Mesenchymal stem cell (in vitro differentiated cells and primary cell): ENCODE results near the gene FBXO2.

Experiments used
- DNase-seq: peaks from one replicate; pipeline ENCODE4 v3.0.0-alpha.2; 2013
- H2AFZ ChIP-seq: one replicate; pipeline ENCODE4 v1.6.1; 2013; ENCODE audit warnings: low read depth, mild to moderate bottlenecking, control low read depth, inconsistent platforms, low read length, moderate library complexity
- H2AK5ac ChIP-seq: 2 replicates; pipeline ENCODE4 v1.6.1; 2013; ENCODE audit warnings: low read length, moderate library complexity, mild to moderate bottlenecking, inconsistent platforms; ENCODE audit not compliant: severe bottlenecking
- H2BK120ac ChIP-seq: one replicate; pipeline ENCODE4 v1.6.1; 2013; ENCODE audit warnings: low read depth, mild to moderate bottlenecking, inconsistent platforms, low read length, moderate library complexity
- H2BK12ac ChIP-seq, 2 experiments: one replicate each; pipeline ENCODE4 v1.6.1; 2013; ENCODE audit warnings: inconsistent platforms in 2 of 2, low read length in 2 of 2, mild to moderate bottlenecking in 2 of 2, moderate library complexity in 2 of 2, control low read depth in 1 of 2
- H2BK15ac ChIP-seq: one replicate; pipeline ENCODE4 v1.6.1; 2013; ENCODE audit warnings: mild to moderate bottlenecking, low read depth, inconsistent platforms; ENCODE audit not compliant: poor library complexity, severe bottlenecking
- H2BK5ac ChIP-seq: 2 replicates; pipeline ENCODE4 v1.6.1; 2013; ENCODE audit warnings: low read depth, mild to moderate bottlenecking, low read length, control low read depth, inconsistent platforms; ENCODE audit not compliant: poor library complexity, severe bottlenecking
- H3K14ac ChIP-seq, 2 experiments: one replicate each; pipeline ENCODE4 v1.6.1; 2013; ENCODE audit warnings: inconsistent platforms in 2 of 2, low read length in 2 of 2, control low read depth in 1 of 2, mild to moderate bottlenecking in 1 of 2, moderate library complexity in 1 of 2
- H3K18ac ChIP-seq, 2 experiments: one replicate each; pipeline ENCODE4 v1.6.1; 2013; ENCODE audit warnings: inconsistent platforms in 2 of 2, low read length in 2 of 2, control low read depth in 1 of 2, low read depth in 1 of 2, mild to moderate bottlenecking in 1 of 2
- H3K23ac ChIP-seq, 2 experiments: one replicate each; pipeline ENCODE4 v1.6.1; 2013; ENCODE audit warnings: inconsistent platforms in 2 of 2, low read length in 2 of 2, mild to moderate bottlenecking in 2 of 2, moderate library complexity in 2 of 2, control low read depth in 1 of 2
- H3K27ac ChIP-seq: 2 replicates; pipeline ENCODE4 v1.5.1; 2013; ENCODE audit warnings: mild to moderate bottlenecking, moderate library complexity, low read length, control low read depth, inconsistent platforms; ENCODE audit not compliant: poor library complexity, severe bottlenecking
- H3K27me3 ChIP-seq, 2 experiments: 2 replicates each; pipeline versions ENCODE4 v1.6.1 to v1.7.0; 2013; ENCODE audit warnings: low read length in 2 of 2, mild to moderate bottlenecking in 2 of 2, moderate library complexity in 2 of 2, control low read depth in 1 of 2, inconsistent platforms in 1 of 2; ENCODE audit not compliant: control insufficient read depth in 1 of 2, insufficient read depth in 1 of 2
- H3K36me3 ChIP-seq, 2 experiments: 2 replicates each; pipeline versions ENCODE4 v1.6.1 to v1.7.0; 2013; ENCODE audit warnings: low read length in 2 of 2, control low read depth in 1 of 2, inconsistent platforms in 1 of 2, low read depth in 1 of 2, mild to moderate bottlenecking in 1 of 2; ENCODE audit not compliant: insufficient read depth in 2 of 2, control insufficient read depth in 1 of 2
- H3K4ac ChIP-seq, 2 experiments: one replicate each; pipeline ENCODE4 v1.6.1; 2013; ENCODE audit warnings: inconsistent platforms in 2 of 2, low read length in 2 of 2, mild to moderate bottlenecking in 2 of 2, moderate library complexity in 2 of 2, control low read depth in 1 of 2, low read depth in 1 of 2
- H3K4me1 ChIP-seq: 2 replicates; pipeline ENCODE4 v1.6.1; 2013; ENCODE audit warnings: low read depth, low read length, control low read depth; ENCODE audit not compliant: control insufficient read depth, insufficient read depth
- H3K4me2 ChIP-seq: 2 replicates; pipeline ENCODE4 v1.6.1; 2013; ENCODE audit warnings: low read length, mild to moderate bottlenecking, inconsistent platforms; ENCODE audit not compliant: poor library complexity, severe bottlenecking
- H3K4me3 ChIP-seq, 2 experiments: 2 replicates each; pipeline versions ENCODE4 v1.5.1 to v1.7.0; 2013; ENCODE audit warnings: low read length in 2 of 2, mild to moderate bottlenecking in 2 of 2, control low read depth in 1 of 2, low read depth in 1 of 2; ENCODE audit not compliant: insufficient read depth in 1 of 2
- H3K79me1 ChIP-seq: replicated peaks from 2 replicates; pipeline ENCODE4 v1.6.1; 2013; ENCODE audit warnings: mild to moderate bottlenecking, control low read depth, low read length, inconsistent platforms; ENCODE audit not compliant: poor library complexity, severe bottlenecking
- H3K9ac ChIP-seq: 2 replicates; pipeline ENCODE4 v1.7.0; 2013; ENCODE audit warnings: mild to moderate bottlenecking, low read length, moderate library complexity
- H3K9me3 ChIP-seq: 2 replicates; pipeline ENCODE4 v1.7.0; 2013; ENCODE audit warnings: mild to moderate bottlenecking, low read length; ENCODE audit not compliant: control insufficient read depth
- H4K8ac ChIP-seq: one replicate; pipeline ENCODE4 v1.6.1; 2013; ENCODE audit warnings: inconsistent platforms, mild to moderate bottlenecking, low read length, moderate library complexity
- H4K91ac ChIP-seq: one replicate; pipeline ENCODE4 v1.6.1; 2013; ENCODE audit warnings: mild to moderate bottlenecking, low read length, inconsistent platforms
- WGBS: methylation state at CpG from one replicate; pipeline ENCODE4 v1.1.7; 2013; ENCODE audit warnings: mixed read lengths; 5-methylcytosine and 5-hydroxymethylcytosine counted together

The FBXO2 gene

DNA sequence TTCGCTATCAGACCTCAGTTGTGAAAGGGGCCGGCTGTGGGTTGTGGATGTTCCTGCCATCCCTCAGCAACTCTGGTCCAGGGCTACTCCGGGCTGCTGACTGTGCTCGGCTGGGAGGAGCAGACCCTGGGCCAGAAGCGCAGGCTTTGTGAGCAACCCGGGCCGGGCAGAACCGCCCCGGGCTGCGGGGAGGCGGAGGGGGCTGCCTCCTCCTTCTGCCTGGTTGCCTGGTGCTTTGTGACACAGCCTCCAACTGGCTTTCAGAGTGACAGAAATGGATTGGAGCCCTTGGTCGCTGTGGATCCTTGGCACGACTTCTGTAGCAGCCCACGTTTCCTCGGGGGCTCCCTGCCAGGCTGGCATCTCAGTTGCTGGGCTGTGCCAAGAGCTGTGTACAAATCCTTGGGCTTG is 47.3 kb upstream of the FBXO2 start:
- 89% methylated on average over 15 of the region's 15 CpGs for WGBS
- Histone ChIP-seq H2BK15ac (no peak overlapping the region), H3K4me1 (no peaks in the 10 kb centered on the region), H3K4me2 (no peak overlapping the region), H3K27ac (no peak overlapping the region), H3K27me3 (peaks cover 59 to 90% of the 10 kb centered on the region in 2 experiments), H3K18ac (no peak overlapping the region), H3K9ac (no peak overlapping the region), H3K4ac (no peak overlapping the region), H3K4me3 (no peak overlapping the region), H3K9me3 (no peaks in the 10 kb centered on the region), H3K36me3 (no peaks in the 10 kb centered on the region), H3K14ac (no peak overlapping the region), H2AFZ (no peak overlapping the region), H4K8ac (no peak overlapping the region), H2BK5ac (no peak overlapping the region), H2BK12ac (no peak overlapping the region), H2BK120ac (no peak overlapping the region), H4K91ac (no peak overlapping the region), H2AK5ac (no peak overlapping the region), H3K23ac (no peak overlapping the region), H3K79me1 (no peaks in the 10 kb centered on the region)
- no peak for DNase-seq

DNA sequence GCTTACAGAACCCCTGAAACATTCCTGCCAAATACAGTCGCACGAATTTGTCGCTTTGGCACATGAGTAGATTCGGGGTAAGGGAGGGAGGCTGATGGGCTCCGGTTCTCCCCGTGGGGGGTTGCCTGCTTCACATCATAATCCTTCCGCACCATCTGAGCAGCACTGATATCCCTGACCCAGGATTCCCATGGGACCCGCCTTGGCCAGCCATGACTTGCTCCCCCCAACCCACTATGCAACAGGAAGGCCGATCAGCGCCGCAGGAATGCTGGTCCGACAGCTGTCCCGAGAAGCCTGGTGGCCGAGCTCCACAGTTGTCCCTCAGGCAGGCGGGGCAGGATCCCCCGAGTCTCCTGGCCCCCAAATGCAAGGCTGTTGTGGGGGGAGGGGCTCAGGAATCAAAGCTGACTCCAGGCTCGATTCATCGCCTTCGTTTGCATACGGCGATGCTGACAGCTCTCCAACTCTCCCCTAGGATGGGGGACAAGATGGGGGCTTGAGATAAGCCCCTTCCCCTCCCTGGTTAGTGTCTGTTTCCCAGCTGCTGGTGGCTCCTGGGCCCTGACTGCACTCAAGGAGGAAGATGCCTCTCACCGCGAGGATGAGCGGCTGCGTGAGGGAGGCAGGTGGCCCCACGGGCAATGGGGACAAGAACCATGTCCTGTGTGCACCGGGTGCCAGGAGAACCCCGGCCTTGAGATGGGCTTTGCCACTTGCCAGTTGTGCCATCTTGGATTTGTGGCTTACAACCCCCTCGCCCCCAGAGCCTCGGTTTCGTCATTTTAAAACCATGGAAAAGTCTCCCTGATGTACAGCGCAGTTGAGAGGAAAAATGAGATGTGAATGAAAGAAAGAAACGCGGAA is 46.6 kb upstream of the FBXO2 start:
- Histone ChIP-seq H3K23ac (no peak overlapping the region), H3K14ac (no peak overlapping the region), H2AK5ac (no peak overlapping the region), H3K27ac (no peak overlapping the region), H3K4ac (no peak overlapping the region), H3K4me3 (no peak overlapping the region), H3K27me3 (peaks cover 62 to 83% of the 10 kb centered on the region in 2 experiments), H3K18ac (no peak overlapping the region), H3K36me3 (peaks cover 0 to 2% of the 10 kb centered on the region in 2 experiments), H3K4me2 (no peak overlapping the region), H3K4me1 (no peaks in the 10 kb centered on the region), H4K91ac (no peak overlapping the region), H2BK5ac (no peak overlapping the region), H2BK120ac (no peak overlapping the region), H2AFZ (no peak overlapping the region), H3K9ac (no peak overlapping the region), H4K8ac (no peak overlapping the region), H2BK12ac (no peak overlapping the region), H3K9me3 (no peaks in the 10 kb centered on the region), H2BK15ac (no peak overlapping the region), H3K79me1 (no peaks in the 10 kb centered on the region)
- DNase-seq, result no peak
- WGBS, result 84% methylated on average over 34 of the region's 34 CpGs

DNA sequence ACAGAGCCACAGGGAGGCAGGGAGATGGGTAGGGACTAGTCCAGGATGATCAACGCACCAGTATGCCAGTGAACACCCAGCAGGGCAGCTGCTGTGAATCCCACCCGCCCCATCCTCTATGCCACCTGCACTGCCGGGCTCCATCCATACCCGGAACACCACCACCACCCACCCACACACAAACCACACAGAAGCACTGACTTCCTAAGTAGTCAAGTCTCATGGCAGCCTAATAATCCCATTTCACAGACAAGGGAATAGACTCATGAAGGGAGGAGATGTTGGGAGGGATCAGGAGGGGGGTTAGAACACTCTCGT is 43.6 kb upstream of the FBXO2 start:
- H3K23ac ChIP-seq, result no peak overlapping the region
- H3K9me3 ChIP-seq, result no peaks in the 10 kb centered on the region
- no peak overlapping the region for H3K9ac ChIP-seq
- no peak overlapping the region for H2AK5ac ChIP-seq
- peaks cover 10% of the 10 kb centered on the region for H3K4me1 ChIP-seq
- H2AFZ ChIP-seq, result no peak overlapping the region
- no peak overlapping the region for H2BK15ac ChIP-seq
- no peak overlapping the region for H4K91ac ChIP-seq
- H3K79me1 ChIP-seq, result no peaks in the 10 kb centered on the region
- no peak overlapping the region for H3K4ac ChIP-seq
- H3K14ac ChIP-seq, result no peak overlapping the region
- H3K4me2 ChIP-seq, result no peak overlapping the region
- H2BK12ac ChIP-seq, result no peak overlapping the region
- no peak for DNase-seq
- WGBS, result 74% methylated on average over 3 of the region's 5 CpGs
- no peak overlapping the region for H2BK120ac ChIP-seq
- no peak overlapping the region for H3K18ac ChIP-seq
- no peak overlapping the region for H3K4me3 ChIP-seq
- H3K27ac ChIP-seq, result no peak overlapping the region
- peaks cover 0 to 3% of the 10 kb centered on the region in 2 experiments for H3K36me3 ChIP-seq
- H4K8ac ChIP-seq, result no peak overlapping the region
- peaks cover 60 to 70% of the 10 kb centered on the region in 2 experiments for H3K27me3 ChIP-seq
- no peak overlapping the region for H2BK5ac ChIP-seq

DNA sequence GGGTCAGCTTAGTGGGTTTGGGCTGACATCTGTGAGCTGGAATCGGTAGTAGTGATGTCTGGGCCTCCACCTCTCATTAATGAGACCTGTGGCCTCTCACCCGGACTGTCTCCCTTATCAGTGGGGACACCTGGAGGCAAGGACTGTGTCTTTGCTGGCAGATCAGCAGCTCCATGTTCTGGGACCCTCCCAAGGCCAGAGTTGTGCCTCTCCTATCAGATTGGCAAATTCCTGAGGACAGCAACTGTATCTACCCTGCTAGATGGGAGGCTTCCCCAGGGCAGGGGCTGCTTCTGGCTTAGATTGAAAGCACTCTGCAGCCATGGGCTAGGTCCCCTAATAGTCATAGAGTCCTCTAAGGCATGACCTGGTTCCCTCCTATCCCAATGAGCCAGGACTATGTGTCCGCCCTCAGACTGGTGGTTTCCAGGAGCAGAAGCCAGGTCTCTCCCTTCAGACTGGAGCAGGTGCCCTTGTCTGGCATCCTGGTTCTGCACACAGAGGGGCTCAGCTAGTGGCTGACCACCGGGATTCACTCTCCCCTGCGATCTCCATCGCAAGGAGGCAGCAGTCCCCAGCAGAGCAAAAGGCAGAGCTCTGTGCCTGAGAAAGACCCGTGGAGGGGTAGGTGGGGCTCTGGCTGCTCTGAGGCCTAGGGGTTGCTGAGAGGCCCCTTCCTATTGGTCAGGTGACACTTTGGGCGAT is 43.1 kb upstream of the FBXO2 start:
- H3K18ac ChIP-seq, result no peak overlapping the region
- no peak overlapping the region for H3K27ac ChIP-seq
- H4K8ac ChIP-seq, result no peak overlapping the region
- no peaks in the 10 kb centered on the region for H3K9me3 ChIP-seq
- H3K4me1 ChIP-seq, result peaks cover 12% of the 10 kb centered on the region
- H2BK120ac ChIP-seq, result no peak overlapping the region
- H3K14ac ChIP-seq, result no peak overlapping the region
- H3K23ac ChIP-seq, result no peak overlapping the region
- H3K27me3 ChIP-seq, result peaks cover 65 to 69% of the 10 kb centered on the region in 2 experiments
- H3K79me1 ChIP-seq, result no peaks in the 10 kb centered on the region
- DNase-seq, result no peak
- peak overlapping the region; percentile 14 for H4K91ac ChIP-seq
- H2AFZ ChIP-seq, result no peak overlapping the region
- no peak overlapping the region for H3K4ac ChIP-seq
- H3K36me3 ChIP-seq, result peaks cover 0 to 3% of the 10 kb centered on the region in 2 experiments
- H2AK5ac ChIP-seq, result no peak overlapping the region
- no peak overlapping the region for H2BK5ac ChIP-seq
- no peak overlapping the region for H2BK12ac ChIP-seq
- no peak overlapping the region for H3K9ac ChIP-seq
- 71% methylated on average over 8 of the region's 8 CpGs for WGBS
- no peak overlapping the region for H3K4me2 ChIP-seq
- H3K4me3 ChIP-seq, result no peak overlapping the region
- no peak overlapping the region for H2BK15ac ChIP-seq
